NB4 (cell line): ENCODE results near the gene LCN1.

Source experiments
- DNase-seq: peaks from one replicate; pipeline ENCODE4 v3.0.0; 2010; ENCODE audit warnings: low read depth
- H3K4me3 ChIP-seq: one replicate; pipeline ENCODE4 v1.5.1; 2011; ENCODE audit warnings: mild to moderate bottlenecking, low read depth, low read length, moderate library complexity
- MAX ChIP-seq: IDR thresholded peaks from 2 replicates; pipeline ENCODE4 v1.6.1; 2011; ENCODE audit warnings: low read depth, low read length
- MYC ChIP-seq: IDR thresholded peaks from 2 replicates; pipeline ENCODE4 v1.6.1; 2011; ENCODE audit warnings: low read depth, low read length
- POLR2A ChIP-seq: IDR thresholded peaks from 2 replicates; pipeline ENCODE4 v1.6.1; 2011; ENCODE audit warnings: mild to moderate bottlenecking; ENCODE audit not compliant: insufficient read length; ENCODE audit errors: extremely low read depth
- TF ChIP-seq, protein P1 (sequence below): IDR thresholded peaks from one replicate; pipeline ENCODE4 v1.5.1; 2012; ENCODE audit warnings: low read depth, low read length

LCN1 gene

GRCh38 chr9:135500525-135501260, 20.5 kb upstream of the LCN1 start, which contains the start of gene MRPS2:
Gene MRPS2 (plus strand): TSS chr9:135500682. CDS start chr9:135500711, 29 bp downstream.
- peak within 1 kb of the TSS; percentile 70 for H3K4me3 ChIP-seq
- peak; percentile 89 for DNase-seq

DNA sequence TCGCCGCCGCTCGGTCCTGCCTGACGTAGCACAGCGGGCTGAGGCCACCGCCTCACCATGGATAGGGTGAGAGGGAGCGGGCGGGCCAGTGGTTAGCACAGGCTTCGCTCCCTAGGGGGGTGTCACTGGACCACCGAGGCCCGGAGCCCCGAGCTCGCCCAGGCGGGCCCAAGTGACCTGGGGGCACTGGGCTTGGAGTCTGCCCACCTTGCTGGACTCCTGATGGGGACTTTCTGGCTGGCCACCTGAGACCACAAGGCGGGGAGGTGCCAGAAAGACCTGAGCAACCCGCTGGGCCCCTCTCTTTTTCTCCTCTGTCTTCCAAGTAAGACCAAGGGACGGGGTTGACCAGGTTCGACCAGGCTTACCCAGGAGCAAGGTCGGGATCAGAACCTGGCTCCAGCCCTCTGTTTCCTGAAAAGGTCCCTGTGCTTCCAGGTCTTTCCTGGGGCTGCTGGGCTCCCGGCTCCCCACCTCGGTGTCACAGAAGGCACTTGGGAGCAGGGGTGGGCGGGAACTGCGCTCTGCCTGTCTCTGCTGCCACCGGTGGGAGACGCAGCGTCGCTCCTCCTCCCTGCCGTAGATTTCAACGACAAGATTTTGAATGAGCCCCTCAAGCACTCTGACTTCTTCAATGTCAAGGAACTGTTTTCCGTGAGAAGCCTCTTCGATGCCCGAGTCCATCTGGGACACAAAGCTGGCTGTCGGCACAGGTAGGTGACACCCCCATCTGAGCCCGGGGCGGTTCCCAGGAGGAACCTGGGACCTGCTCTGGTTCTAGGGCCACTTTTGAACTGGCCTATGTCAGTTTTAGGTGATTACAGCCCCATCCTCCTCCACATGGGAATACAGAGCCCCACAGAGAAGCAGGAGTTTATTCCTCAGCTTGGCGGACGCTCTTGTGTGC, 19.7 kb upstream of the LCN1 start:
- TF ChIP-seq, protein P1, sequence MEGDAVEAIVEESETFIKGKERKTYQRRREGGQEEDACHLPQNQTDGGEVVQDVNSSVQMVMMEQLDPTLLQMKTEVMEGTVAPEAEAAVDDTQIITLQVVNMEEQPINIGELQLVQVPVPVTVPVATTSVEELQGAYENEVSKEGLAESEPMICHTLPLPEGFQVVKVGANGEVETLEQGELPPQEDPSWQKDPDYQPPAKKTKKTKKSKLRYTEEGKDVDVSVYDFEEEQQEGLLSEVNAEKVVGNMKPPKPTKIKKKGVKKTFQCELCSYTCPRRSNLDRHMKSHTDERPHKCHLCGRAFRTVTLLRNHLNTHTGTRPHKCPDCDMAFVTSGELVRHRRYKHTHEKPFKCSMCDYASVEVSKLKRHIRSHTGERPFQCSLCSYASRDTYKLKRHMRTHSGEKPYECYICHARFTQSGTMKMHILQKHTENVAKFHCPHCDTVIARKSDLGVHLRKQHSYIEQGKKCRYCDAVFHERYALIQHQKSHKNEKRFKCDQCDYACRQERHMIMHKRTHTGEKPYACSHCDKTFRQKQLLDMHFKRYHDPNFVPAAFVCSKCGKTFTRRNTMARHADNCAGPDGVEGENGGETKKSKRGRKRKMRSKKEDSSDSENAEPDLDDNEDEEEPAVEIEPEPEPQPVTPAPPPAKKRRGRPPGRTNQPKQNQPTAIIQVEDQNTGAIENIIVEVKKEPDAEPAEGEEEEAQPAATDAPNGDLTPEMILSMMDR, result no peak
- TF ChIP-seq POLR2A, result peak; percentile 3
- peak; percentile 78 for DNase-seq
- H3K4me3 ChIP-seq, result peak overlapping the region; percentile 70

More at GRCh38 chr9:135500525-135501260, 20.5 kb upstream of the LCN1 start, which contains the start of gene MRPS2:
- TF ChIP-seq POLR2A (peak; percentile 63), MAX (peak; percentile 88), MYC (peak; percentile 93)
- TF ChIP-seq, protein P1, result peak; percentile 83

GRCh38 chr9:135502168-135502872, 18.9 kb upstream of the LCN1 start:
- H3K4me3 ChIP-seq, result peak overlapping the region; percentile 70
- no peak for DNase-seq
- TF ChIP-seq MYC (no peak), POLR2A (no peak), MAX (no peak)
- TF ChIP-seq, protein P1, result no peak

DNA sequence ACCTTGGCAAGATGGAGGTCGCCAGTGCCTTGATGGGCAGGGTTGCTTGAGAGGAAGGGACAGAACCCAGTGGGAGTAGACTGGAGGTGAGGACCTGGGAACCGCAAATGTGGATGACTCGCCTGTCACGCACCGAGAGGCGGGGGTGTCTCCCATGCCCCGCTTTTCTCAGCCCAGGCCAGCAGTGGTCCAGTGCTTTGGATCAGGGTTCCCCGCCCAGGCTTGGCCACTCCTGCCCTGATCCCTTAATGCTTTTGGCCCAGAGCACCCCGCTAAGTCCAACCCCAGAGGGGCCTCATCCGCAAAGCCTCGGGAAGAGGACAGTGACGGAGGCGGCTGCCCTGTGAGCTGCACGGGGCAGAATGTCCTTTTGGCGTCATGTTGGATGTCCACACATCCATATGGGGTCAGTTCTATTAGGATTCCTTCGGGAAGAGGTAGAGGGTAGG, 18.3 kb upstream of the LCN1 start:
- no peak for DNase-seq
- TF ChIP-seq MAX (no peak), POLR2A (no peak), MYC (no peak)
- TF ChIP-seq, protein P1, result no peak
- H3K4me3 ChIP-seq, result no peak overlapping the region

- no peak for DNase-seq
- TF ChIP-seq POLR2A (no peak), MYC (no peak), MAX (no peak)
- TF ChIP-seq, protein P1, result no peak
- no peak overlapping the region for H3K4me3 ChIP-seq
Observed at GRCh38 chr9:135503371-135504261, 17.6 kb upstream of the LCN1 start.
